Erythroblast (primary cell): ENCODE measurements around the gene ZBTB3.

Experiments
- GATA1 ChIP-seq: IDR thresholded peaks from 2 replicates; pipeline ENCODE4 v1.6.1; 2011; ENCODE audit warnings: low read depth, mild to moderate bottlenecking, control low read depth, low read length, moderate library complexity
- POLR2A ChIP-seq: IDR thresholded peaks from 2 replicates; pipeline ENCODE4 v1.6.1; 2011; ENCODE audit warnings: mild to moderate bottlenecking, low read length

GRCh38 chr11:62725646-62726045, 28.3 kb downstream of the ZBTB3 start:
- no peak for TF ChIP-seq POLR2A
- TF ChIP-seq GATA1: no peak
